Hepatocyte (in vitro differentiated cells): ENCODE measurements around the gene OLFM1.

Experiments
- CTCF ChIP-seq: fragments of 200-600 bp; sonication (generic); IDR thresholded peaks from 2 replicates; pipeline ENCODE4 v1.5.1; 2016; ENCODE audit warnings: antibody characterized with exemption, mild to moderate bottlenecking; ENCODE audit not compliant: poor library complexity
- EZH2 ChIP-seq: fragments of 200-600 bp; sonication (generic); IDR thresholded peaks from 2 replicates; pipeline ENCODE4 v1.6.1; 2016; ENCODE audit warnings: antibody characterized with exemption, mild to moderate bottlenecking, borderline replicate concordance

DNA sequence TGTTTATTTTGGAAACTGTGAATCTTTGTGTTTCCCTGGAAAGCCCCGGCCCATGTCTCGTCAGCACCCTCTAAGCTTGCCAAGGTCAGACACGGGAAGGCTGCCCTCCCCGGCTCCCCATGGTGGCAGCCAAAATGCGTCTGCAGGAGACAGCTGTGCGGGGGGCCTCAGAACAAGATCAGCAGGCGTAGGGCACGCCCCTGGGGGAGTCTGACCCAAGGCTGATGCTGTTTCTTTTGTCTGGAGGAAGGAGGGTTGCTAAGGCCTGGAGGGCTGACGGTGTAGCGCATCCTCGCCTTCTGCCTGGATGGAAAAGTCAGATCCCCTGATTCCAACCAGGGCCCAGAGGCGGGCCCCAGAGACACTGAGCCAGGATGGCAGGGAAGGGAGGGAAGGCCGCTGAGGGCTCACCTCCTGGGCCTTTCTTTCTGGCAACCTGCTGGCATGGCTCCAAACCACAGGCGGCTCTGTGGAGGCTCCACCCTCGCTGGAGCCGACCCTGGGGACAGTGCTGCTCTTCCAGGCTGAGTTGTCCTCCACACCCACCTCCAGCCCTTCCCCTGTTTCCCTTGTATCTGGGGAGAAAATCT is 57.2 kb downstream of the OLFM1 start:
- no peak for TF ChIP-seq CTCF
- no peak for TF ChIP-seq EZH2
